HG03175 (cell line): ENCODE data around the gene PRPH.

Source experiments
- ATAC-seq: cut with Tn5 transposase; IDR thresholded peaks from one replicate; pipeline ENCODE4 v1.9.1; 2021; ENCODE audit warnings: mild to moderate bottlenecking, moderate library complexity; ENCODE audit not compliant: unreplicated experiment

The PRPH gene

GRCh38 chr12:49344486-49345050 is 49.6 kb downstream of the PRPH start:
- ATAC-seq: no peak

GRCh38 chr12:49345051-49345824 is 50.3 kb downstream of the PRPH start:
- no peak for ATAC-seq

GRCh38 chr12:49345825-49346658 is 51.1 kb downstream of the PRPH start:
- ATAC-seq: no peak

- no peak for ATAC-seq
Measured at GRCh38 chr12:49346659-49347310, 51.8 kb downstream of the PRPH start, which contains the start of gene DNAJC22. DNAJC22 (plus strand) TSS chr12:49346888; CDS start chr12:49348873, 1,985 bp downstream.

DNA sequence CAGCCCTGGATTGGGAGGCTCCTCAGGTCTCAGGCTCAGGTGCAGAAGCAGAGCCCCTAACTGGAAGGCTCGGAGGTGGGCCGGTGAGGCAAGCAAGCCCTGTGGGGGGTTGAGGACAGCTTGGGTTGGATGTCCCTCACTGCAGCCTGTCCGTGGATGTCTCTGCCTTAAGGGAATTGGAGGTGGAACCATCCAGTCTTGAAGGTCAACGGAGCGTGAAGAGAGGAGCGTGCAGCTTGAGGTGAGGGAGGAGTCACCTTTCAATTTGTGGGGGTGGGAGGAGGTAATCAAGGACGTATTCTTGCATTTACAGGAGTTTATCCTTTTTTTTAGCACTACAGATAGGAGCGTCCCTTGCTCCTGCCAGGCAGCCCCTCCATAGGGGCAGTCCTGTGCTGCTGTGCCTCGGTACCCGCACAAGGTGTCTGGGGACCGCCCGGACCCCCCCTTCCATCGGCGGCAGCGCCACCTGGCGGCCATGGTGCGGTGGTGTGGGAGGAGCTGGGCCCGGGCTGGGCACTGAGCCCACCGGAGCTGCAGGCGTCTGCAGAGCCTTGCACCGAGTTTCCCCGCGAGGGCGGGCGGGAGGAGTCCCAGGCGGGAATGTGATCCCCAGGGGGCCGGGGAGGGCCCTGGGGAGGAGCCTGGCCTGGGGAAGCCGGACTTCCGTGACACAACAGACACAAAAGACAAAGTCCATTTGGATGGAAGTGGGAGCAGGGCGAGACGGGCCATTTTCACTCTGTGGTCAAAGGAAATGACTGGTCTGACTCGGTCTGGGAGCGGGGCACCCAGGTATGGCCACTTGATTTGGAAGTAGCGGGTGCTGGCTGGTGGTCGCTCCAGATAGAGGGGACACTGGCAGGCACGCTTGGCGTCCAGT is 52.6 kb downstream of the PRPH start:
- no peak for ATAC-seq
